Astrocyte of the cerebellum (primary cell): ENCODE measurements around the gene PSAP.
"Not testable (repeated sequence)": the region's sequence is repeated elsewhere in the genome, so short reads cannot be mapped to it uniquely, and the experiment has no call there.

Experiments
- DNase-seq: peaks from one replicate; pipeline ENCODE4 v3.0.0-alpha.2; 2011; ENCODE audit warnings: low read depth
- H3K4me3 ChIP-seq: 2 replicates; pipeline ENCODE4 v1.5.1; 2011; ENCODE audit warnings: mild to moderate bottlenecking, low read depth, low read length, moderate library complexity
- CTCF ChIP-seq: IDR thresholded peaks from 2 replicates; pipeline ENCODE4 v1.5.1; 2012; ENCODE audit warnings: low read length, low read depth, moderate library complexity, mild to moderate bottlenecking; ENCODE audit errors: missing control alignments
- in situ Hi-C: cut with HindIII; loops from 2 replicates; pipeline ENCODE4 v1.10.0; 2017; ENCODE audit warnings: low sequenced_read_pairs

The PSAP gene

GRCh38 chr10:71857934-71858890 is 7.2 kb upstream of the PSAP start:
- TF ChIP-seq CTCF, result no peak
- no peak for DNase-seq
- no peak overlapping the region for H3K4me3 ChIP-seq
- in situ Hi-C loops, result no loop called here

DNA sequence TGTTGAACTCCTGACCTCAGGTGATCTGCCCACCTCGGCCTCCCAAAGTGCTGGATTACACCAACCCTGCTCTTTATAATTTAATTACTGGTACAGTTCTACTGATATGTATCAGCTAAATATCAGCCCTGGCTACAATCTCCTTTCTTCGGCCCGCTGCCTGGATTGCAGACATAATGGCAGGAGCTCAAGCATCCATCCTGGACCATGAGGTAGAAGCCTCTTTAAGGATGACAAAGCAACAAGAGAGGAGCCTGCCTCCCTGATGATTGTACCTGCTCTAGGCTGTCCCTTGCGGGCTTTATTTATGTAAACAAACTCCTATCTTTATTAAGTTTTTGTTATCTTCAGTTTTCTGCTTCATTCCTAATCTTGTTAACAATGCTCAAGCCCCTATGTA is 5.6 kb upstream of the PSAP start:
- no peak overlapping the region for H3K4me3 ChIP-seq
- in situ Hi-C loops, result no loop called here
- no peak for TF ChIP-seq CTCF
- DNase-seq, result no peak

- DNase-seq, result peak; percentile 61
- in situ Hi-C loops, result no loop called here
- TF ChIP-seq CTCF, result no peak
- H3K4me3 ChIP-seq, result no peak overlapping the region
Observed at GRCh38 chr10:71854031-71854430, 3.0 kb upstream of the PSAP start.

- DNase-seq, result no peak
- in situ Hi-C loops, result no loop called here
- no peak for TF ChIP-seq CTCF
- no peak overlapping the region for H3K4me3 ChIP-seq
Observed at GRCh38 chr10:71852355-71852937, 1.4 kb upstream of the PSAP start.

DNA sequence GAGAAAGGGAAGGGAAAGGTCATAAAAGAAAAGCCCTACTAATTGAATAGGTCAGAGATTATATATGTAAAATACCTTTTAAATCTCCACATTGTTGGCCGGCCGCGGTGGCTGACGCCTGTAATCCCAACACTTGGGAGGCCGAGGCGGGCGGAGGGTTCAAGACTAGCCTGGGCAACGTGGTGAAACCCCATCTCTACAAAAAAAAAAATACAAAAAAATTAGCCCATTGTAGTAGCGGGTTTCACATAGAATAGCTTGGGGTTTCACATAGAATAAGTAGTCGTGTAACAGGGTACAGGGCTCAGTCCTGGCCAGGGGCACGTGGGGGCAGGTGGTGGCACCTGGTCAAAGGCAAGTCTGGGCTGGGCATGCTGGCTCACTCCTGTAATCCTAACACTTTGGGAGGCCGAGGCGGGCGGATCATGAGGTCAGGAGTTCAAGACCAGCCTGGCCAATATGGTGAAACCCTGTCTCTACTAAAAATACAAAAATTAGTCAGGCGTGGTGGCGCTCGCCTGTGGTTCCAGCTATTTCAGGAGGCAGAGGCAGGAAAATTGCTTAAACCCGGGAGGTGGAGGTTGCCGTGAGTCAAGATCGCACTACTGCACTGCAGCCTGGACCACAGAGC is 529 bp upstream of the PSAP start:
- in situ Hi-C loops, DNase-seq: not testable (repeated sequence)
- H3K4me3 ChIP-seq, result peak overlapping the region; percentile 94

DNA sequence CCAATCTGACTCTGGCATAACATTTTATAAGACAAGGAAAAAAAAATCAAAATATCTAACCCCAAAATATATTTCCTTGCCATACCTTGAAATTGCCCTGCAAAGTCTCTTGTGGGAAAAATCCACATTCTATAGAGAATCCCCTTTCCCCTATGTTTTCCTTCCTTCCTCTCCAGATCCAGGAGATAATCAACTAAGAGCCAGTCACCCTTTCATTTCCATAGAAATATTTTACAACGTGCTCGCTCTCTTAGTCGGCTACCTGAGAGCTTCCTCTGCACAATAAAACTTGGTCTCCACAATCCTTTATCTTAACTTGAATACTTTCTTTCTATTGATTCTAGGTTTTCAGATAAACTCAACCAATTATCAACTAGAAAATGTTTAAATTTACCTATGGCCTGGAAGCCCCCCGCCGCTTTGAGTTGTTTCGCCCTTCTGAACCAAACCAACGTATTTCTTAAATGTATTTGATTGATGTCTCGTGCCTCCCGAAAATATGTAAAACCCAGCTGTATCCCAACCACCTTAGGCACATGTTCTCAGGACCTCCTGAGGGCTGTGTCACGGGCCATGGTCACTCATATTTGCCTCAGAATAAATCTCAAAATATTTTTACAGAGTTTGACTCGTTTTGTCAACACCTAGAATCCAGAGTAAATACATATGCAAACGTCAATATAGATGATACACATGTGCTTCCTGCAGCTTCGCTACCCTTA is 869 bp downstream of the PSAP start:
- in situ Hi-C loops, result no loop called here
- peak overlapping the region; percentile 94 for H3K4me3 ChIP-seq
- no peak for DNase-seq
- no peak for TF ChIP-seq CTCF
